CD4-positive, alpha-beta T cell treated with Interleukin-2 at 100 ng/mL for 4 hours (primary cell): ENCODE measurements around the gene CPA2.
A peak's percentile ranks its signal among the peaks of the same experiment; 100 is the strongest.
"Not testable (repeated sequence)": the region's sequence is repeated elsewhere in the genome, so short reads cannot be mapped to it uniquely, and the experiment has no call there.

Experiments used
- DNase-seq: peaks from one replicate; pipeline ENCODE4 v3.0.0-alpha.2; 2020; ENCODE audit warnings: low spot score

The CPA2 gene

GRCh38 chr7:130266258-130266960, at the start of gene CPA2:
CPA2 (plus strand) TSS chr7:130266863; CDS start chr7:130266882, 19 bp downstream.
- DNase-seq, result no peak

GRCh38 chr7:130218806-130219620, 47.6 kb upstream of the CPA2 start:
- no peak for DNase-seq

- DNase-seq, result no peak
Measured at GRCh38 chr7:130219871-130220270, 46.8 kb upstream of the CPA2 start.

- DNase-seq, result no peak
Measured at GRCh38 chr7:130221746-130222145, 44.9 kb upstream of the CPA2 start.

GRCh38 chr7:130223646-130224045, 43.0 kb upstream of the CPA2 start:
- DNase-seq, result no peak

- no peak for DNase-seq
Measured at GRCh38 chr7:130224210-130224609, 42.5 kb upstream of the CPA2 start.

- not testable (repeated sequence) for DNase-seq
Measured at GRCh38 chr7:130224923-130225322, 41.7 kb upstream of the CPA2 start.

GRCh38 chr7:130226333-130226732, 40.3 kb upstream of the CPA2 start:
- no peak for DNase-seq

- no peak for DNase-seq
Measured at GRCh38 chr7:130227883-130228575, 38.6 kb upstream of the CPA2 start.

GRCh38 chr7:130228840-130229502, 37.7 kb upstream of the CPA2 start:
- no peak for DNase-seq

GRCh38 chr7:130229981-130230380, 36.7 kb upstream of the CPA2 start:
- not testable (repeated sequence) for DNase-seq

GRCh38 chr7:130231792-130232191, 34.9 kb upstream of the CPA2 start:
- DNase-seq, result no peak

- no peak for DNase-seq
Measured at GRCh38 chr7:130232209-130232608, 34.5 kb upstream of the CPA2 start.

GRCh38 chr7:130234078-130234477, 32.6 kb upstream of the CPA2 start:
- DNase-seq, result no peak

GRCh38 chr7:130236361-130236760, 30.3 kb upstream of the CPA2 start:
- DNase-seq, result not testable (repeated sequence)

GRCh38 chr7:130240240-130240639, 26.4 kb upstream of the CPA2 start:
- no peak for DNase-seq

- DNase-seq, result peak; percentile 28
Measured at GRCh38 chr7:130242198-130243014, 24.3 kb upstream of the CPA2 start.

GRCh38 chr7:130243486-130243885, 23.2 kb upstream of the CPA2 start:
- not testable (repeated sequence) for DNase-seq

- not testable (repeated sequence) for DNase-seq
Measured at GRCh38 chr7:130246491-130246890, 20.2 kb upstream of the CPA2 start.

GRCh38 chr7:130248842-130249241, 17.8 kb upstream of the CPA2 start:
- DNase-seq, result not testable (repeated sequence)

- DNase-seq, result not testable (repeated sequence)
Measured at GRCh38 chr7:130249626-130250025, 17.0 kb upstream of the CPA2 start.
